Activated T-cell treated with anti-CD3 and anti-CD28 coated beads, Interleukin-2, amount 50 U/mL, for 72 hours (primary cell): ENCODE results near the gene PPP4R4. TPM values are rescaled to one million over a fixed set of nuclear protein-coding genes. Genes with fewer than 3 reads are reported as not detected.

Source experiments
- ATAC-seq, 2 donors: fragments of 150-1000 bp; cut with Tn5 transposase; replicated peaks in 1 of 2; 2 replicates each; pipeline ENCODE4 v1.10.0; 2021; ENCODE audit warnings: moderate library complexity in 2 of 2, mild to moderate bottlenecking in 1 of 2
- DNase-seq, 2 donors: peaks; one replicate each; pipeline ENCODE4 v3.0.0; 2021 to 2022; ENCODE audit warnings: mixed read lengths in 1 of 2
- H3K27ac Mint-ChIP-seq: one replicate; pipeline ENCODE4 v1.8.0; 2022; ENCODE audit warnings: mild to moderate bottlenecking, moderate library complexity, mixed read lengths
- H3K27me3 Mint-ChIP-seq: one replicate; pipeline ENCODE4 v1.8.0; 2022; ENCODE audit warnings: low read depth, mixed read lengths
- H3K36me3 Mint-ChIP-seq, 2 donors: one replicate each; pipeline ENCODE4 v1.8.0; 2022; ENCODE audit warnings: mixed read lengths in 2 of 2, mild to moderate bottlenecking in 1 of 2; ENCODE audit not compliant: insufficient read depth in 2 of 2
- H3K4me1 Mint-ChIP-seq: one replicate; pipeline ENCODE4 v1.8.0; 2022; ENCODE audit warnings: low read depth, mixed read lengths
- H3K4me3 Mint-ChIP-seq, 2 donors: one replicate each; pipeline ENCODE4 v1.8.0; 2022; ENCODE audit warnings: mild to moderate bottlenecking in 2 of 2, mixed read lengths in 2 of 2, moderate library complexity in 2 of 2
- H3K9me3 Mint-ChIP-seq, 2 donors: one replicate each; pipeline ENCODE4 v1.8.0; 2022; ENCODE audit warnings: mixed read lengths in 2 of 2
- total RNA-seq, 2 donors: library from RNA; stranded (reverse); gene quantifications; one replicate each; pipeline ENCODE4 v1.2.3, GENCODE V29; 2022

Gene PPP4R4, protein sequence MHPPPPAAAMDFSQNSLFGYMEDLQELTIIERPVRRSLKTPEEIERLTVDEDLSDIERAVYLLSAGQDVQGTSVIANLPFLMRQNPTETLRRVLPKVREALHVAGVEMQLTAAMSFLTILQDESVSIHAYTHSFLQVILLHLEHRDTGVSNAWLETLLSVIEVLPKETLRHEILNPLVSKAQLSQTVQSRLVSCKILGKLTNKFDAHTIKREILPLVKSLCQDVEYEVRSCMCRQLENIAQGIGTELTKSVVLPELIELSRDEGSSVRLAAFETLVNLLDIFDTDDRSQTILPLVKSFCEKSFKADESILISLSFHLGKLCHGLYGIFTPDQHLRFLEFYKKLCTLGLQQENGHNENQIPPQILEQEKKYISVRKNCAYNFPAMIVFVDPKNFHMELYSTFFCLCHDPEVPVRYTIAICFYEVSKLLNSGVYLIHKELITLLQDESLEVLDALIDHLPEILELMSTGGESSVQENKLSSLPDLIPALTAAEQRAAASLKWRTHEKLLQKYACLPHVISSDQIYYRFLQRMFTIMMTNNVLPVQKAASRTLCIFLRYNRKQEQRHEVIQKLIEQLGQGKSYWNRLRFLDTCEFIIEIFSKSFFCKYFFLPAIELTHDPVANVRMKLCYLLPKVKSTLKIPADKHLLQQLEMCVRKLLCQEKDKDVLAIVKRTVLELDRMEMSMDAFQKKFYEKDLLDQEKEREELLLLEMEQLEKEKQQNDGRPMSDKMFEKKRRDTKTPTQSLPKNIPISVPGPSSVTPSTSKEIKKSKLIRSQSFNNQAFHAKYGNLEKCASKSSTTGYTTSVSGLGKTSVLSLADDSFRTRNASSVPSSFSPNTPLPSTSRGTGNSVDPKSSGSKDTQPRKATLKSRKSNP
- total RNA-seq, result 1 to 10 TPM; 6.2 to 9.5 TPM

DNA sequence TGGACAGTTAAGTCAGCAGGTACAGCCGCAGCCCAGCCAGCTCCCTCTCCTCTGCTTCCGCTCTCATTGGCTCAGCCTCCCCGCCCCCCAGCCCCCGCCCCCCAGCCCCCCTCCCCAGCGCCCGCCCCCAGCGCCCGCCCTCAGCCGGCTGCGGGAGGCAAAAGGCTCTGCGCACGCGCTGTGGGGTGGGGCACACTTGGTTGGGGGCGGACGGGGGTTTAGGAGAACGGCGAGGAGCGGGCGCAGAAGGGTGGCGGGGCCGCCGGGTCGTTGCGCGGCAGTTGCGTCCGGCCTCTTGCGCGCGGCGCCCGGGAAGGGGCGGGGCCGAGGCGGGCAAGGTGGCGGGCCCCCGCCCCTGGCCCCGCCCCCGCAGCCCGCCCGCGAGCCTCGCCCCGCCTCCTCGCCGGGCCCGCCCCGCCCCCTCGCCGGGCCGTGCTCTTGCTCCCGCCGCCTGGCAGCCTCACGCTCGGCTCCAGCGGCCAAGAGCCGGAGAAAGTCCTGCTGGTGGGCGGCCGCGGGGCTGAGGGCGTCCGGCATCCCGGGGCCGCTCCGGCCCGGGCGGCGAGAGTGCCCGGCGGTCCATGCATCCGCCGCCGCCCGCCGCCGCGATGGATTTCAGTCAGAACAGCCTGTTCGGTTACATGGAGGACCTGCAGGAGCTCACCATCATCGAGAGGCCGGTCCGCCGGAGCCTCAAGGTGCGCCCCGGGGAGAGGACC, at the start of gene PPP4R4:
Gene PPP4R4 (plus strand): TSS at position 438 of the 719 bp plus-strand sequence. CDS start 144 bp downstream, at position 582.
- H3K27ac Mint-ChIP-seq, result peak within 1 kb of the TSS; percentile 65
- peak within 1 kb of the TSS; percentile 92 to 95 for H3K4me3 Mint-ChIP-seq
- H3K36me3 Mint-ChIP-seq, result peaks cover 2% of the 10 kb centered on the region in 2 donors
- H3K4me1 Mint-ChIP-seq, result peaks cover 38% of the 10 kb centered on the region
- H3K9me3 Mint-ChIP-seq, result no peaks in the 10 kb centered on the region
- peak; percentile 94 to 95 for DNase-seq
- peak; percentile 90 to 93 for ATAC-seq
- peaks cover 32% of the 10 kb centered on the region for H3K27me3 Mint-ChIP-seq

GRCh38 chr14:94124582-94125377, 49.3 kb upstream of the PPP4R4 start:
- Mint-ChIP-seq H3K4me3 (no peak overlapping the region), H3K36me3 (peaks cover 3 to 5% of the 10 kb centered on the region in 2 donors), H3K9me3 (peaks cover 3 to 6% of the 10 kb centered on the region in 2 donors), H3K27me3 (peaks cover 12% of the 10 kb centered on the region), H3K4me1 (peaks cover 8% of the 10 kb centered on the region), H3K27ac (no peak overlapping the region)
- no peak for DNase-seq
- no peak for ATAC-seq

GRCh38 chr14:94125659-94126418, 48.3 kb upstream of the PPP4R4 start:
- ATAC-seq, result no peak
- DNase-seq, result no peak
- Mint-ChIP-seq H3K4me1 (peaks cover 15% of the 10 kb centered on the region), H3K36me3 (peaks cover 0 to 3% of the 10 kb centered on the region in 2 donors), H3K27ac (no peak overlapping the region), H3K9me3 (peaks cover under 1 to 1% of the 10 kb centered on the region in 2 donors), H3K4me3 (no peak overlapping the region), H3K27me3 (peaks cover 9% of the 10 kb centered on the region)

DNA sequence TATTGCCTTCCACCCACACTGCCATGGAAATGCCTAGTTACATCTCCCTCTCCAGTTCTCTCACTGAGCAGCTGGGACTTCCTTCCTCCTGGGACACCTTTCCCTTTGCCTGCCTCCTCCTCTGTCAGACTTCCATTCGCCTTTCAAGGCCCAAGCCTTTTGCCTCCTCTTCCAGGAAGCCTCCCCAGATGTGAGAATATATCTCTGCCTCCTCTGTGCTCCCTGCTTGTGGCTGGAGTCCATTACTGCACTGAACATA, 47.8 kb upstream of the PPP4R4 start:
- H3K4me3 Mint-ChIP-seq, result no peak overlapping the region
- no peaks in the 10 kb centered on the region for H3K9me3 Mint-ChIP-seq
- peaks cover 15% of the 10 kb centered on the region for H3K4me1 Mint-ChIP-seq
- peaks cover 4% of the 10 kb centered on the region for H3K27me3 Mint-ChIP-seq
- DNase-seq, result no peak
- H3K36me3 Mint-ChIP-seq, result no peaks in the 10 kb centered on the region
- no peak for ATAC-seq
- H3K27ac Mint-ChIP-seq, result no peak overlapping the region

DNA sequence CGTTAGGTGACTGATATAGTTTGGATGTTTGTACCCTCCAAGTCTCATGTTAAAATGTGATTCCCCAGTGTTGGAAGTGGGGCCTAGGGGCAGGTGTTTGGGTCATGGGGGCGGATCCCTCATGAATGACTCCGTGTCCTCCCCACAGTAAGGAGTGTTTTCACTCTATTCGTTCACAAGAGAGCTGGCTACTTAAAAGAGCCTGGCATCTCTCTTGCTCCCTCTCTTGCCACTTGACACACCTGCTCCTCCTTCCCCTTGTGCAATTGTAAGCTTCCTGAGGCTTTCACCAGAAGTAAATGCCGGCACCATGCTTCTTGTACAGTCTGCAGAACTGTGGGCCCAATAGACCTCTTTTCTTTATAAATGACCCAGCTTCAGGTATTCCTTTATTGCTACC, 47.3 kb upstream of the PPP4R4 start:
- peaks cover 15% of the 10 kb centered on the region for H3K4me1 Mint-ChIP-seq
- no peak for ATAC-seq
- no peaks in the 10 kb centered on the region for H3K9me3 Mint-ChIP-seq
- H3K36me3 Mint-ChIP-seq, result no peaks in the 10 kb centered on the region
- peak overlapping the region; percentile 26 for H3K27ac Mint-ChIP-seq
- no peaks in the 10 kb centered on the region for H3K27me3 Mint-ChIP-seq
- no peak for DNase-seq
- H3K4me3 Mint-ChIP-seq, result no peak overlapping the region

- Mint-ChIP-seq H3K4me3 (no peak overlapping the region), H3K27me3 (no peaks in the 10 kb centered on the region), H3K27ac (no peak overlapping the region), H3K36me3 (no peaks in the 10 kb centered on the region), H3K4me1 (peaks cover 18% of the 10 kb centered on the region), H3K9me3 (no peaks in the 10 kb centered on the region)
- DNase-seq, result no peak
- ATAC-seq, result no peak
Observed at GRCh38 chr14:94127330-94127729, 46.8 kb upstream of the PPP4R4 start.

DNA sequence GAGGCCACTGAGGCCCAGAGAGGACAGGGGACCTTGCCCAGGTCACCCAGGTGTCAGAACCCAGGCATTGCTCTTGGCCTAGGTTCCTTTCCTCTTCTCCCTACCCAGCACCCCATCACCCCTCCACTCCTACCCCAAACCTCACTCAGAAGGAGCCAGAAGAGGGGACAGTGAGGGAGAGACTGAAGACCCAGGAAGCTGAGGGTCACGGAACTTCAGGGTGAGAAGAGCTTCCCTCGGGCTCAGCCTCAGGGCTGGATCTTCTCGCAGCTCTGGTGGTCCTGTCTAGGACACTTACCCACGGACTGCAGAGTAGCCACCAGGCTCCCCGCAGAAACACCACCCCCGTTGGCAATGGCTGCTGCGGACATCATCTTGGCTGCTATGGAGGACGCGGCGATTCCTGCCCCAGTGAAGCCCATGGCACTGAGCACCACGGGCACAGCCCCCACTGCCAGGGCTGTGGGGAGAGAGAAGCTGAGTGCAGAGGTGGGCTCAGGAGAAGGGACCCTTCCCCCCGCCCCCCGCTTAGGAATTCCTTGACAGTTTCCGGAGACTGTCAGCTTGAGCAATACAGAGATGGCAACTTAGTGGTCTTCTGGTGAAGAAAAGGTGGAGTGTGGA, 45.8 kb upstream of the PPP4R4 start:
- Mint-ChIP-seq H3K27ac (peak overlapping the region; percentile 58), H3K9me3 (no peaks in the 10 kb centered on the region), H3K27me3 (peaks cover 1% of the 10 kb centered on the region), H3K4me1 (peaks cover 18% of the 10 kb centered on the region), H3K4me3 (peak overlapping the region; percentile 92 to 99), H3K36me3 (no peaks in the 10 kb centered on the region)
- ATAC-seq (no peak), DNase-seq (no peak)

DNA sequence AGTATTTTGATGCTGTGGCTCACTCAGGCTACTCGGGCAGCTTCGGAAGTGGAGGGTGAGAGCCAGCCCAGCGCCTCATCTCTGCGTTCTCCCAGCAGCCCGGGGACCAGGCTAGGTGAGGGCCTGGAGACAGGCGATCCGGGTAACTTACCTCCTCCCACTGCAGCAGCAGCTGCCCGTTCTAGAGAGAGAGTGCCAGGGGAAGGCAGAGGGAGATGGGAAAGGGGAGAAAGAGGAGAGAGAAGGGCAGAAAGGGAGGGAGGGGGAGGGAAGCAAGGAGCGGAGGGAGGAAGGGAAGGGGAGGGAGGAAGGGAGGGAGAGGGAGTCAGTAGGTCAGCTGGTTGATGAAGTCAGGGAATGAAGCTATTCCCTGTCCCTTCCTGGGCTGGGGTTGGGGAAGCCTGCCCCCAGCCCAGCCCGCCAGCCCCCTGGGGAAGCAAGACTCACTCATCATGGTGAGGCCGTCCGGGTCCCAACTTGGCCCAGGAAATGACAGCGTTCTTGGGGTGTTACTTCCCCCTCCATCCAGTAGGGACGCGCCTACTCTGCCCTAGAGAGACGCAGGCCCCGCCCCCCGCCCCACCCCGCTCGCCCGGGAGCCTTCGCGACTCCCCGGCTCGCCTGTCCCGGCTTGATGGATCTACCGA, 44.9 kb upstream of the PPP4R4 start, which contains the start of gene IFI27L2:
Gene IFI27L2 (minus strand): TSS at position 494 of the 647 bp plus-strand sequence. CDS start 40 bp downstream, at position 454.
- H3K27ac Mint-ChIP-seq, result peak within 1 kb of the TSS; percentile 58
- peak within 1 kb of the TSS; percentile 92 to 99 for H3K4me3 Mint-ChIP-seq
- H3K9me3 Mint-ChIP-seq, result no peaks in the 10 kb centered on the region
- H3K27me3 Mint-ChIP-seq, result peaks cover 9% of the 10 kb centered on the region
- H3K4me1 Mint-ChIP-seq, result peaks cover 18% of the 10 kb centered on the region
- ATAC-seq (peak; percentile 97 to 99), DNase-seq (peak; percentile 73 to 78)
- H3K36me3 Mint-ChIP-seq, result no peaks in the 10 kb centered on the region

DNA sequence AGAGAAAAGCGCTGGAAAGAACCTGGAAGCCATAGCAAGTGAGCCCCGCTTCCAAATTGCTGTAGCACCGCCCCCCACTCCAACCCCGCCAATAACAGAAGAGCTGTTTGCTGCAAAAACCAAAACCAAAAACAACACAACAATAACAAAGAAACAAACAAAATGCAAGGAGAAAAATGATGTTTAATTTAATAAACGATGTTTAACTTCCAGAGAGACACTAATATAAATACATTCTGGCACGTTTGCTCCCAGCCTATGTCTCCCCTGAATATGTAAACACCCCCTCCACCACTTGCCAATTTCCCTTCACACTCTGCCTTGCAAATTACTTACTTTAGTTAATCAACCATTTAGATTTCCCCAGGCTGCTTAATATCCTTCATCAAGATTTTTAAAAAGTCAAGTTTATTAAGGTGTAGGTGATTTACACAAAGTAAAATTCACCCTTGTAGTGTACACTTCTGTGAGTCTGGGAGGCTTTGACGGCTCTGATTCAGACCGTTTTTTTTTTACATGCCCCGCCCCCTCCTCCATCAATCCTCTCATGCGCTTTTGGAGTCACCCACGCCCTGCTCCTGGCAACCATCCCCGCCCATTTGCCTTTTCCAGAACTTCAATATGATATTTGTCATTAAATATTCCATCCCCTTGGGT, 44.2 kb upstream of the PPP4R4 start:
- no peaks in the 10 kb centered on the region for H3K9me3 Mint-ChIP-seq
- H3K27ac Mint-ChIP-seq, result peak overlapping the region; percentile 58
- ATAC-seq (peak; percentile 62 to 65), DNase-seq (peak; percentile 53 to 62)
- H3K4me1 Mint-ChIP-seq, result peaks cover 18% of the 10 kb centered on the region
- H3K27me3 Mint-ChIP-seq, result peaks cover 11% of the 10 kb centered on the region
- H3K4me3 Mint-ChIP-seq, result peak overlapping the region; percentile 92 to 99
- peaks cover 0 to 1% of the 10 kb centered on the region in 2 donors for H3K36me3 Mint-ChIP-seq

- Mint-ChIP-seq H3K4me1 (peaks cover 18% of the 10 kb centered on the region), H3K36me3 (peaks cover 4 to 5% of the 10 kb centered on the region in 2 donors), H3K27ac (peak overlapping the region; percentile 40), H3K4me3 (no peak overlapping the region), H3K27me3 (peaks cover 21% of the 10 kb centered on the region), H3K9me3 (peaks cover 5% of the 10 kb centered on the region in 2 donors)
- DNase-seq, result peak; percentile 51 to 77
- peak in 1 of 2 donors; percentile 22 for ATAC-seq
Observed at GRCh38 chr14:94132285-94132887, 41.7 kb upstream of the PPP4R4 start.
